Activated T-helper 17 cell treated with anti-CD3 and anti-CD28 coated beads, Interleukin-2, amount 50 U/mL, for 72 hours (primary cell): ENCODE data around the gene NDRG2. TPM values are rescaled to one million over a fixed set of nuclear protein-coding genes. Genes with fewer than 3 reads are reported as not detected.

ENCODE experiments used
- ATAC-seq: fragments of 150-1000 bp; cut with Tn5 transposase; replicated peaks from 2 replicates; pipeline ENCODE4 v1.10.0; 2021; ENCODE audit warnings: mild to moderate bottlenecking, moderate library complexity
- H3K27ac Mint-ChIP-seq: one replicate; pipeline ENCODE4 v1.8.0; 2022; ENCODE audit warnings: mixed read lengths
- H3K27me3 Mint-ChIP-seq: one replicate; pipeline ENCODE4 v1.8.0; 2022; ENCODE audit warnings: mixed read lengths
- H3K36me3 Mint-ChIP-seq: one replicate; pipeline ENCODE4 v1.8.0; 2022; ENCODE audit warnings: low read depth, mild to moderate bottlenecking, mixed read lengths
- H3K4me1 Mint-ChIP-seq: one replicate; pipeline ENCODE4 v1.8.0; 2022; ENCODE audit warnings: mixed read lengths
- H3K4me3 Mint-ChIP-seq: one replicate; pipeline ENCODE4 v1.8.0; 2022; ENCODE audit warnings: mild to moderate bottlenecking, mixed read lengths
- H3K9me3 Mint-ChIP-seq: one replicate; pipeline ENCODE4 v1.8.0; 2022; ENCODE audit warnings: mixed read lengths
- total RNA-seq, 2 donors: library from RNA; stranded (reverse); gene quantifications; one replicate each; pipeline ENCODE4 v1.2.3, GENCODE V29; 2022

NDRG2 gene
- total RNA-seq, 2 donors from 2014 or later = 4.1 to 5.4 TPM

GRCh38 chr14:21032326-21033132, 7.7 kb upstream of the NDRG2 start:
- ATAC-seq = no peak
- Mint-ChIP-seq H3K4me3 (no peak overlapping the region), H3K36me3 (no peaks in the 10 kb centered on the region), H3K9me3 (no peaks in the 10 kb centered on the region), H3K27me3 (peaks cover 9% of the 10 kb centered on the region), H3K4me1 (no peaks in the 10 kb centered on the region), H3K27ac (peak overlapping the region; percentile 47)

GRCh38 chr14:21030531-21030930, 5.7 kb upstream of the NDRG2 start:
- Mint-ChIP-seq H3K27ac (no peak overlapping the region), H3K36me3 (no peaks in the 10 kb centered on the region), H3K27me3 (peaks cover 9% of the 10 kb centered on the region), H3K4me1 (no peaks in the 10 kb centered on the region), H3K9me3 (no peaks in the 10 kb centered on the region), H3K4me3 (no peak overlapping the region)
- no peak for ATAC-seq

DNA sequence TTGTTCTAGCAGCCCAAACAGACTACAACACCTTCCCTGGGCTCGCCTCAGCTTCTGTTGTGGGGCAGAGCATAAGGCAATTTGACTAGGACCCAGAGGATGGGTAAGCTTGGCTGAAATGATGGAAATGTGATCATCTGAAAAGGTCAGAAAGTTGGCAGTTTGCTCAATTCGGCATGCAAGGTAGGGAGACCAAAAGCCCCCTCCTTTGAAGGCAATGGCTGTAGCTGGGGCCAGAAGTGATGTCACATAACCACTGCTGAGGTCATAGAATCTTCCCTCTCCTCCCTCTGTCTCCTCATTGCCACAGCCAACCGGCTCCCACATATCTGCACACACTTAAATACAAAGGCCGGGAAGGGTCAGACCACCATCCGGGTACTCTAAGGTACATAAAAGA, 5.1 kb upstream of the NDRG2 start, which contains the start of gene TPPP2:
TPPP2 (plus strand) TSS at position 301 of the 400 bp plus-strand sequence. CDS start 365 bp downstream, outside the sequence.
- H3K36me3 Mint-ChIP-seq = no peaks in the 10 kb centered on the region
- H3K9me3 Mint-ChIP-seq = no peaks in the 10 kb centered on the region
- no peak for ATAC-seq

DNA sequence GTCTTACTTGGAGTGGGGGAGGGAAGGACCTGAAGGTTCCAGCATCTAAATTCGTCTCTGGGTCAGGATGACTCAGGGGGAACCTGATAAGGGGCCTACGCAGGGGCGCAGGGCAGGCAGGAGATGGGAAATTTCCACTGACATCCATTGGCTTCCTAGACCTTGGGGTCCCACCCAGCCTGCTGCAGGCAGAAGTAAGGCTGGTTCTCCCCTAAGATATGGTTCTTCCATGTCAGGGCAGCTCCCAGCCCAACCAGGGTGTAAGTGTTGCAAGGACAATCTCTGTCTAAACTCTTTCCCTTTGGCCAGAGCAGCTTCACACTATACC, 2.1 kb upstream of the NDRG2 start:
- Mint-ChIP-seq H3K36me3 (no peaks in the 10 kb centered on the region), H3K27ac (no peak overlapping the region), H3K9me3 (no peaks in the 10 kb centered on the region), H3K27me3 (no peaks in the 10 kb centered on the region), H3K4me3 (no peak overlapping the region), H3K4me1 (peaks cover 12% of the 10 kb centered on the region)
- no peak for ATAC-seq

More for the DNA sequence above, 5.1 kb upstream of the NDRG2 start, which contains the start of gene TPPP2:
- H3K27me3 Mint-ChIP-seq = peaks cover 9% of the 10 kb centered on the region
- no peak within 1 kb of the TSS for H3K4me3 Mint-ChIP-seq
- H3K4me1 Mint-ChIP-seq = no peaks in the 10 kb centered on the region
- no peak within 1 kb of the TSS for H3K27ac Mint-ChIP-seq

DNA sequence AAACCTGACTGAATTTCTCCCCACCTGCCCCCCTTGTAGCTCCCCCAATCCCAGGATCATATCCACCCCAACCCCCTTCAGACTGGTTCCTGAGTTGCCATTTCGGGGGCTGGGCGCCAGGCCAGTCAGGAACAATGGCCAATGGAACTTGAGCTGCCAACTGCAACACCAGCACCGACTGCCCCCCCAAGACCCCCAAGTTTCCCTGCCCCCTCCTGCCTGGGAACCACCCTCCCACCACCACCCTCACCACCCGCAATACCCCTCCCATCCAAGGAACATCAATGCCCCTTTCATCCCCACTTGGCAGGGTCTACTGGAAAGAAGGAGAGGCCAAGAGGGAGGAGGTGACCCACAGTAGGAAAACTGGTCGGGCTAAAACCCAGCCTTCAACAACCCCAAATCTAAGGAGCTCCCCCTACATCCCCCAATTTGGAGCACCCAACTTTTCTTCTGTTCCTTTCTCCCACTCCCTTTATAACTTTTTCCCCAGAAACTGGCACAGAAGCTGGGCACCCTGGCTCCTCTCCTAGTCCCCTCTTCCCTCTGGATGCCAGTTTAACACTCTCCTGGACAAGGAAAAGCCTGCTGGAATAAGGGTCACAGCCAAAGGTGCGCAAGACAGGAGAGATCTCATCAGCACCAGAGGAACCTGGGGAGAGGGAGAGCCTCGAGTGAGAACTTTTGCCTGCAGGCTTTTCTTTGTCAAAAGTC, 1.6 kb upstream of the NDRG2 start:
- no peak overlapping the region for H3K27ac Mint-ChIP-seq
- no peak for ATAC-seq

DNA sequence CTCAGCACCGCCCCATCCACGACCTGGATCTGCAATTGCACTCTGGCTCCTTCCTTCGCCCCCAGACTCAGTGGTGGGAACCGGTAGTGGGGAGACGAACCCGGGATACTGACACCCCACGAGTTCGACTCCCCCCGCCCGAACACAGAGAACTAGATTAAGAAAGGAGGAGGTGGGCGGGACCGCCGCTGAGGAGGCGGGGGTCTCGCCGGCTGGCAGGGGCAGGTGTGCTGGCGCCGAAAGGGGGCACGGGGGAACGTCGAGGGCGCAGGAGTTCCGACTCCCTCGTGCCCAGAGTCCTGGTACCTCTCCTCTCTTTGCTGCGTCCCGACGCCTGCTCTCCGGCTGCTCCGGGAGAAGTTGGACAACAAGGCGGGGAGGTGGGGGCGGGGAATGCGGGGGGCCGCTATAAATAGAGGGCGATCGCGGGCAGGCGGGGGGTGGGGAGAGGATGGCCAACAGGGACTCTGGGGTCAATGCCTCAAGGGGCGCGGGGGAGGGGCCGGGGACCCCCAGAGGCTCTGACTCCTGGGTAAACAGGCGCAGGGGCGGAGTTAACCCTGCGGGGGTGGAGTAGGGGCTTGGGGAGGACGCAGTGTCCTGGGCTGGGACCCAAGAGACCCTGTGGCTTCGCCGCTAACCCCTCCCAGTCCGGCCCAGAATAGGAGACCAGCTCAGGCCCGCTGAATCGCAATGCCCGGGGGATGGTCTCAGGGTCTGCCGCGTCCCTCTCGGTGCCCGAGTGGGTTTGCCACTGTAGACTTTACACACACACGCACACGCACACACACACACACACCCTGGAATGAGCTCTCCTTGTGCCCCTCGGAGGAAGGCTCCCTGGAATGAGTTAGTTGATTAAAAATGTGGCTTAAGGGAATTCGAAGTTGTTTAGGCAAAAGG, 761 bp upstream of the NDRG2 start:
- Mint-ChIP-seq H3K9me3 (no peaks in the 10 kb centered on the region), H3K27me3 (no peaks in the 10 kb centered on the region), H3K36me3 (peaks cover 3% of the 10 kb centered on the region), H3K4me3 (peak overlapping the region; percentile 86), H3K4me1 (peaks cover 12% of the 10 kb centered on the region), H3K27ac (no peak overlapping the region)
- no peak for ATAC-seq

More for the DNA sequence above, 1.6 kb upstream of the NDRG2 start:
- Mint-ChIP-seq H3K4me3 (peak overlapping the region; percentile 86), H3K9me3 (no peaks in the 10 kb centered on the region), H3K36me3 (no peaks in the 10 kb centered on the region), H3K27me3 (no peaks in the 10 kb centered on the region), H3K4me1 (peaks cover 12% of the 10 kb centered on the region)

DNA sequence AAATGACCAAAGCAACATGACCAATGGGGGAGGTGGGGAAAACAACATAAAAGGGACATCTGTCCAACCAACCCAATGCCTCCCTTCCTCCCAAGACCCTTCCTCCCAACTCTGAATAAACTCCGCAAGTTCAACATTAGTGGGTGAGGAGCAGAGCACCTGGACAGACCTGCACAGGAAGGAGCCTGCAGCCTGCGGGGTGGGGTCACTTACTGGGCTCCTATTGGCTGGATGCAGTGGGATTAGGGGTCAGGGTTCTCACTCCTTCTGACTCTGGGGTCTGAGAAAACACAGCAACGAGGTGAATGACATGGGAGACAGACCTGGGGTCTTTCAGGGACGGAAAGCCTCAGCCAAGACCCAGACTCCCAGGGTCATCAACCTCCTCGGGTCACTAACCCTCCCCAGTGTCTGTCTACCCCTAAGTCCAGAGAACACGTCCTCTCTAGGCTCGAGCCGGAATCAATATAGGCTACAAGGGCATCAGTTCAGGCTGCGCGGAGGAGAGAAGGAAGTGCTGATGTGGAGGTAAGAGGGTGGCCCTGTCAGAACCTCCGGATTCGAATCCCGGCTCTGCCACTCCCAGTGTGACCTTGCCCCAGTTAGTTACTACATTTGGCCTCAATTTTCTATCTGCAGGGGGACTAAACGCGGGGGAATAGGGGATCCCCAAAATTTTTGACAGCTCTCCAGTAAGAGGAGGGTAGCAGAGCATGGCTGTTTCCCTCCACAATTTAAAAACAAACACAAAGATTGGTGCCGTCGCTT, 860 bp downstream of the NDRG2 start:
- H3K27ac Mint-ChIP-seq = peak overlapping the region; percentile 66
- H3K36me3 Mint-ChIP-seq = peaks cover 11% of the 10 kb centered on the region
- peaks cover 12% of the 10 kb centered on the region for H3K4me1 Mint-ChIP-seq
- peak overlapping the region; percentile 86 for H3K4me3 Mint-ChIP-seq
- ATAC-seq = peak; percentile 54
- H3K27me3 Mint-ChIP-seq = no peaks in the 10 kb centered on the region
- H3K9me3 Mint-ChIP-seq = no peaks in the 10 kb centered on the region

GRCh38 chr14:21023174-21023573, 1.7 kb downstream of the NDRG2 start:
- Mint-ChIP-seq H3K27ac (no peak overlapping the region), H3K4me3 (peak overlapping the region; percentile 86), H3K4me1 (peaks cover 12% of the 10 kb centered on the region), H3K36me3 (peaks cover 11% of the 10 kb centered on the region), H3K27me3 (no peaks in the 10 kb centered on the region), H3K9me3 (no peaks in the 10 kb centered on the region)
- ATAC-seq = no peak

DNA sequence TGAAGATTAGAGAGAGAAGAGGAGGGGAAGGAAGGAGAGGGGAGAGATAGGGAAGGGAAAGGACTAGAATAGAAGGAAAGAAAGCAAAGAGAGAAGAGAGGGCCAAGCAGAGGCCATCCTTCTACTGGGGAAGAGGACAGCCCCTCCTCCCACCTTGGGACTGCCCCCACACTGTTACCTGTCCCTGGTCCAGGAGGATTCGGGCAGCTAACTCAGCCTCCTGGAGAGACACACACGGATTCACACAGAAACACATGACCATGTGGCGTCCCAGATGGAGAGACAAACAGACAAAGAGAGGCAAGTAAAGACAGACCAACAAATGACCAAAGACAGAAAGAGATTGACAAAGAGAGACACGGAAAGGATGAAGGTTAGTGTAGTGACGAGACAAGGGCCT, 2.2 kb downstream of the NDRG2 start:
- H3K27ac Mint-ChIP-seq = no peak overlapping the region
- no peaks in the 10 kb centered on the region for H3K27me3 Mint-ChIP-seq
- peaks cover 12% of the 10 kb centered on the region for H3K4me1 Mint-ChIP-seq
- ATAC-seq = no peak
- no peaks in the 10 kb centered on the region for H3K9me3 Mint-ChIP-seq
- no peak overlapping the region for H3K4me3 Mint-ChIP-seq
- peaks cover 11% of the 10 kb centered on the region for H3K36me3 Mint-ChIP-seq

DNA sequence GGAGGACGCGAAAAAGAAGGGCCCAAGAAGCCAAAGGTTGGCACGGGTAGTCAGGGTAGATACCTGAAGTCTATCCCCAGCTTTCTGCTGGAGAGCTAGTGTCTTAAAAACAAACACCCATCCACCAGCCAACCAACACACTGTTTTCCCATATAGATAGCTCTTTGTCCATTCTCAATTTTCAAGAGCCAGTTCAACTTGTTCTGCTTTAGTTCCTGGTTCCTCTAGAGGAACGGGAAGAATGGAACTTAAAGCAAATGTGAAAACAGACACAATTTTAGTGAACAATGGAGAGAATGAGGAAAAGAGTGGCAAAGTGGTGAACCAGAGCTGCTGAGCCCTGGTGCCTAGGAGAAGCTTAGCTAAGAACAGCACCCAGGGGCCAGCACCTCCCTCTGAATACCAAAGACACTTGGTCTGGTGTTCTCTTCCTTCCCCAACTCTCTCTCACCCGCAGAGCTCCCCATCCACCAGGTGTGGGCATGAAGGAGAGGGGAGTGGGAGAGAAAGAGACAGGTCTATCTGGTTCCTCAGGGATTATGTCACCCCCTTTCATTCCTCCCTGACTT, 3.8 kb downstream of the NDRG2 start:
- H3K27ac Mint-ChIP-seq = peak overlapping the region; percentile 29
- H3K4me3 Mint-ChIP-seq = no peak overlapping the region
- no peak for ATAC-seq
- H3K9me3 Mint-ChIP-seq = no peaks in the 10 kb centered on the region
- H3K36me3 Mint-ChIP-seq = peaks cover 11% of the 10 kb centered on the region
- peaks cover 12% of the 10 kb centered on the region for H3K4me1 Mint-ChIP-seq
- no peaks in the 10 kb centered on the region for H3K27me3 Mint-ChIP-seq

- Mint-ChIP-seq H3K4me1 (peaks cover 11% of the 10 kb centered on the region), H3K4me3 (no peak overlapping the region), H3K36me3 (peaks cover 11% of the 10 kb centered on the region), H3K9me3 (no peaks in the 10 kb centered on the region), H3K27me3 (no peaks in the 10 kb centered on the region), H3K27ac (no peak overlapping the region)
- ATAC-seq = no peak
These were observed 5.5 kb downstream of the NDRG2 start for GRCh38 chr14:21019366-21019765.

- Mint-ChIP-seq H3K4me3 (no peak overlapping the region), H3K27ac (peak overlapping the region; percentile 26), H3K36me3 (peaks cover 11% of the 10 kb centered on the region), H3K9me3 (no peaks in the 10 kb centered on the region), H3K27me3 (peaks cover 2% of the 10 kb centered on the region), H3K4me1 (peaks cover 6% of the 10 kb centered on the region)
- no peak for ATAC-seq
These were observed 6.1 kb downstream of the NDRG2 start for GRCh38 chr14:21018781-21019180.

DNA sequence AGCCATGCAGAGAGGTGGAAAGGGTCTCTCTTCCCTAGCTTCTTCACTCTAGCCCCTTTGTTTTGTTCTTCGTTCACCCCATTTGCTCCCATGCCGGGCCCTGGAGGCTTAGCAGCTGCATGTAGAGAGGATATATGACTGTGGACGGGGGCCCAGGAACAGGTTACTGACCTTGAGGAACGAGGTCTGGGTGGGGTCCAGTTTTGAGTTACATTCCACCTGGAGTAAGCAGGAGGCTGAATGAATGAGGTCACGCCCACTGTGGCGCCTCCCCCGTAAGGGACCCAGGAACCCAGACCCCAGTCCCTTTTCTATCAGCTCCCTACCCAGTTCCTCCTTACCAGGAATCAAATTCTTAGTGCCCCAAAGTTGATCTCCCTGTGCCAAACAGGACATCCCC, 6.6 kb downstream of the NDRG2 start:
- H3K4me3 Mint-ChIP-seq = no peak overlapping the region
- H3K9me3 Mint-ChIP-seq = no peaks in the 10 kb centered on the region
- ATAC-seq = no peak
- H3K27me3 Mint-ChIP-seq = peaks cover 3% of the 10 kb centered on the region
- peak overlapping the region; percentile 26 for H3K27ac Mint-ChIP-seq
- H3K36me3 Mint-ChIP-seq = peaks cover 11% of the 10 kb centered on the region
- H3K4me1 Mint-ChIP-seq = peaks cover 6% of the 10 kb centered on the region
